CD8-positive, alpha-beta memory T cell (primary cell): Measurements from ENCODE around the gene PCYT1B. TPM values are rescaled to one million over a fixed set of nuclear protein-coding genes. Genes with fewer than 3 reads are reported as not detected.
"Not testable (repeated sequence)": the region's sequence is repeated elsewhere in the genome, so short reads cannot be mapped to it uniquely, and the experiment has no call there.

Experiments used
- CTCF ChIA-PET: fragments of 350-600 bp; sonication (Branson Sonifier 250); formaldehyde crosslinking; loops from one replicate; lab custom pipeline; 2021; ENCODE audit warnings: antibody characterized with exemption; lab: Charles Lee
- POLR2A ChIA-PET: fragments of 350-600 bp; sonication (Branson Sonifier 250); formaldehyde crosslinking; loops from one replicate; lab custom pipeline; 2021; ENCODE audit warnings: antibody characterized with exemption; lab: Charles Lee
- DNase-seq, 5 donors: peaks; one replicate each; pipeline versions ENCODE4 v3.0.0 to v3.0.0-alpha.2; 2020 to 2022; ENCODE audit warnings: mixed read lengths in 1 of 5
- H3K27ac ChIP-seq: one replicate; pipeline ENCODE4 v1.7.0; 2013; ENCODE audit warnings: low read depth, mild to moderate bottlenecking, low read length, moderate library complexity
- H3K27me3 ChIP-seq: 2 replicates; pipeline ENCODE4 v1.7.0; 2013; ENCODE audit warnings: low read length, mild to moderate bottlenecking; ENCODE audit not compliant: insufficient read depth, poor library complexity, severe bottlenecking
- H3K36me3 ChIP-seq: 2 replicates; pipeline ENCODE4 v1.7.0; 2013; ENCODE audit warnings: mild to moderate bottlenecking, low read length, moderate library complexity; ENCODE audit not compliant: insufficient read depth
- H3K4me1 ChIP-seq: 2 replicates; pipeline ENCODE4 v1.7.0; 2013; ENCODE audit warnings: mild to moderate bottlenecking, low read length, moderate library complexity; ENCODE audit not compliant: insufficient read depth
- H3K4me3 ChIP-seq: 2 replicates; pipeline ENCODE4 v1.7.0; 2013; ENCODE audit warnings: mild to moderate bottlenecking, low read length
- H3K9me3 ChIP-seq: 2 replicates; pipeline ENCODE4 v1.7.0; 2013; ENCODE audit warnings: mild to moderate bottlenecking, low read length
- H3K27ac Mint-ChIP-seq, 8 donors: one replicate each; pipeline ENCODE4 v1.8.0; 2020 to 2021; ENCODE audit warnings: mixed read lengths in 8 of 8, mild to moderate bottlenecking in 6 of 8, inconsistent platforms in 3 of 8, moderate library complexity in 3 of 8
- H3K27me3 Mint-ChIP-seq, 2 donors: one replicate each; pipeline ENCODE4 v1.8.0; 2020 to 2021; ENCODE audit warnings: mixed read lengths in 2 of 2, mild to moderate bottlenecking in 1 of 2, moderate library complexity in 1 of 2
- H3K36me3 Mint-ChIP-seq, 3 donors: one replicate each; pipeline ENCODE4 v1.8.0; 2020 to 2021; ENCODE audit warnings: mixed read lengths in 3 of 3, inconsistent platforms in 1 of 3, mild to moderate bottlenecking in 1 of 3
- H3K4me1 Mint-ChIP-seq, 3 donors: one replicate each; pipeline ENCODE4 v1.8.0; 2020 to 2021; ENCODE audit warnings: mixed read lengths in 3 of 3, inconsistent platforms in 1 of 3, mild to moderate bottlenecking in 1 of 3
- H3K4me3 Mint-ChIP-seq, 7 donors: one replicate each; pipeline ENCODE4 v1.8.0; 2020 to 2021; ENCODE audit warnings: mixed read lengths in 7 of 7, mild to moderate bottlenecking in 6 of 7, moderate library complexity in 4 of 7, inconsistent platforms in 2 of 7
- H3K9me3 Mint-ChIP-seq, 5 donors: one replicate each; pipeline ENCODE4 v1.8.0; 2020 to 2022; ENCODE audit warnings: mixed read lengths in 5 of 5, mild to moderate bottlenecking in 3 of 5, moderate library complexity in 2 of 5, inconsistent platforms in 1 of 5
- polyA plus RNA-seq: library from polyadenylated mRNA; unstranded; fragments of 300-500 nt; fragmentation: Illumina TruSeq; gene quantifications from one replicate; pipeline ENCODE4 v1.2.3, GENCODE V29; 2021
- total RNA-seq, 2 experiments: library from RNA; stranded (reverse); gene quantifications; one replicate each; pipeline ENCODE4 v1.2.3, GENCODE V29; 2021

PCYT1B gene
- total and polyA plus RNA-seq, 3 experiments from 2014 or later = not detected

DNA sequence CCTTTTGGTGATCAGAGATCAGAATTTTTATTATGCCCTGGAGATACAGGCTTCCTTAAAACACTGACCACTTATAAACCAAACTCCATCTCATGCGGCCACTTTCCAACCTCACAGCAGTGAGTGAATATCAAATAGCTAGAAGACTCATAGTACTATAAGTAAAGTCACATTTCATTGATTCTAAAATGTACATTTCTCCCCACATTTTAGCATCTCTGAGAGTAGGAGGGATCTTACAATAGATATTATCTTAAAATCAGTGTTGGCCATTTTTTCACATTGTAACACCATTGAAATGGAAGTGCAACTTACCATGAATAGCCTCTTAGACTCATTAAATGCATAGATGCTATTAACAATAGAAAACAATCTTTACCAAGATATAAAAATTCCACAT lies 17.4 kb downstream of the PCYT1B start:
- POLR2A ChIA-PET = no interaction called here
- Mint-ChIP-seq H3K4me1 (no peaks in the 10 kb centered on the region), H3K36me3 (no peaks in the 10 kb centered on the region), H3K4me3 (no peak overlapping the region), H3K27ac (no peak overlapping the region), H3K27me3 (peaks cover 4 to 10% of the 10 kb centered on the region in 2 donors), H3K9me3 (peaks cover 0 to 2% (median 0%) of the 10 kb centered on the region in 5 donors)
- Histone ChIP-seq H3K27ac (no peak overlapping the region), H3K27me3 (no peaks in the 10 kb centered on the region), H3K4me3 (no peak overlapping the region), H3K36me3 (no peaks in the 10 kb centered on the region), H3K9me3 (no peaks in the 10 kb centered on the region), H3K4me1 (no peaks in the 10 kb centered on the region)
- no peak for DNase-seq
- CTCF ChIA-PET = no interaction called here

DNA sequence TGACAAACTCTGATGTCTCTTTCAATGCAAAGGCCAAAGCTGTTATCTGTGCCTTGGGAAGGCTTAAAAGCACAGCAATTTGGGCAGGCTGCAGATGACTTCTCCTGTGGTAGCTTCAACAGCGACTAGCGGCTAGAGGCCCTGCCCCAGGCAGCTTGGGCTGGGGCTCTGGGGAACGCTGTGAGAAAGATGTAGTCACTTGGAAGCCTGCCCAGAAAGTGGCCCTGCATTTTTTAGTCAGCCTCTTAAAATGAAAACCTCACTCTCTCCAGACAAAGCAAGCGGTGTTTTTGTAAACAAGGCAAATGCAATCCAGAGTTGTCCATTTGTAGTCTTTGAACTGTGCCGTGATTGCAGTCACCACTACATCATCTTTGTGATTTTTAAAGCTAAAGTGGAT lies 27.5 kb downstream of the PCYT1B start:
- Mint-ChIP-seq H3K9me3 (no peaks in the 10 kb centered on the region), H3K27me3 (peaks cover 3 to 6% of the 10 kb centered on the region in 2 donors), H3K4me1 (no peaks in the 10 kb centered on the region), H3K4me3 (no peak overlapping the region), H3K36me3 (no peaks in the 10 kb centered on the region), H3K27ac (no peak overlapping the region)
- H3K27ac ChIP-seq = no peak overlapping the region
- DNase-seq = no peak
- H3K36me3 ChIP-seq = no peaks in the 10 kb centered on the region
- ChIA-PET POLR2A (no interaction called here), CTCF (no interaction called here)
- H3K4me3 ChIP-seq = no peak overlapping the region
- H3K4me1 ChIP-seq = no peaks in the 10 kb centered on the region
- no peaks in the 10 kb centered on the region for H3K9me3 ChIP-seq
- H3K27me3 ChIP-seq = no peaks in the 10 kb centered on the region

DNA sequence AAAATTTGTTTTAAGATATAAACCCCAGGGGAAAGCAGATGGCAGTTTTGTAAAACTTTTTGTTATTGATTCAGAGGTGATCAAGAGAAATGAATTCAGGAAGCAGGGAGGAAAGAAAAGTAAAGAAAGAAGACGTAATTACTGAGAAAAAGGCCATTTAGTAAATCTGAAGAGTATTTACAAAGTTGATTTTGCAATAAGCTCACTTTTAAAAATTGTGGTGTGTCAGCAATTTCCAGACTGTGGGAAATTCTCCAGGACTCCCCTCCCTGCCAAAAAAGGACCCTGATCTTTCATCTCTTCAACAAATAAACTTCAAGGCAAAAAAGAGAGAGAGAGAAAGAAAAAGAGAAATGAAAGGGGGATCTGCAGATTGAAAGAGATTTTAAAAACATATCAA lies 36.6 kb downstream of the PCYT1B start:
- H3K36me3 ChIP-seq = no peaks in the 10 kb centered on the region
- H3K27ac ChIP-seq = no peak overlapping the region
- Mint-ChIP-seq H3K4me1 (no peaks in the 10 kb centered on the region), H3K27me3 (peaks cover 0 to 19% of the 10 kb centered on the region in 2 donors), H3K4me3 (no peak overlapping the region), H3K27ac (no peak overlapping the region), H3K9me3 (peaks cover 0 to 5% (median 0%) of the 10 kb centered on the region in 5 donors), H3K36me3 (no peaks in the 10 kb centered on the region)
- DNase-seq = no peak
- ChIA-PET POLR2A (no interaction called here), CTCF (no interaction called here)
- H3K9me3 ChIP-seq = no peaks in the 10 kb centered on the region
- no peaks in the 10 kb centered on the region for H3K27me3 ChIP-seq
- no peak overlapping the region for H3K4me3 ChIP-seq
- no peaks in the 10 kb centered on the region for H3K4me1 ChIP-seq

DNA sequence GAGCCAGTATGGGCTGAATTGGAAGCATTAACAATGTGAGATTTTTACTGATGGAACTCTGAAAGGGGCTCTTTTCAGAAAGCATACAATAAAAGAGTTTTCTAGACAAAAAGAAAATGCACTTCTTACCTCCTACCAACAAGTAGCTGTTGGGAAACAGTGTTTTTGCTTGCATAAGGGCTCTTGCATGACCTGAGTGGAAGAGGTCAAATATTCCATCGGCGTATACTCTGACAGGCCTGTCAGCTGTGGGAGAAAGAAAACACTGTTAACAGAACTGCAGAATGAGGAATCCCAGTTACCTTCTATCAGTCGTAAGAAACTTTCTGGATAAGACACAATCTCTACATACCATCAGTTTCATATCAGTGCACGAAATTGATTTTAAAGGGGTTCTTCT lies 39.5 kb downstream of the PCYT1B start:
- H3K27ac Mint-ChIP-seq = no peak overlapping the region

DNA sequence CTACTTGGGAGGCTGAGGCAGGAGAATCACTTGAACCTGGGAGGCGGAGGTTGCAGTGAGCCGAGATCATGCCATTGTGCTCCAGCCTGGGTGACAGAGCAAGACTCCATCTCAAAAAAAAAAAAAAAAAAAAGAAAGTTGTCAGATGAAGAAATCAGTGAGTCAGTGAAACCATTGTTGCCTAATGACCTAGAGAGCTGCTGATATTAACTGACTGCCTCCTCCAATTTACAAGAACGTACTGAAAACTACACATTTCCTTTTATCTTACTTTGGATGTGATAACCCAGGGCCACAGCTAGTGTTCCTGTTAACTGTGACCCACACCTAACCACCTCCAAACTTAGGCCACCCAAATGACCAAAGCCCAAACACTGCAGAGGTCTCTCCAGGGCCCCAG lies 41.2 kb downstream of the PCYT1B start:
- POLR2A ChIA-PET, H3K9me3 ChIP-seq, H3K27ac Mint-ChIP-seq, H3K9me3 Mint-ChIP-seq, H3K36me3 Mint-ChIP-seq, DNase-seq, H3K27ac ChIP-seq, H3K4me3 Mint-ChIP-seq, H3K27me3 ChIP-seq, H3K4me1 ChIP-seq, CTCF ChIA-PET, H3K36me3 ChIP-seq, H3K4me3 ChIP-seq, H3K4me1 Mint-ChIP-seq: not testable (repeated sequence)
- H3K27me3 Mint-ChIP-seq = peaks cover 3 to 16% of the 10 kb centered on the region in 2 donors

More for the DNA sequence above, 39.5 kb downstream of the PCYT1B start:
- no peaks in the 10 kb centered on the region for H3K4me1 Mint-ChIP-seq
- H3K4me1 ChIP-seq = no peaks in the 10 kb centered on the region
- no peaks in the 10 kb centered on the region for H3K36me3 Mint-ChIP-seq
- peaks cover 0 to 5% (median 0%) of the 10 kb centered on the region in 5 donors for H3K9me3 Mint-ChIP-seq
- ChIA-PET POLR2A (no interaction called here), CTCF (no interaction called here)
- no peak overlapping the region for H3K27ac ChIP-seq
- no peaks in the 10 kb centered on the region for H3K27me3 ChIP-seq
- H3K36me3 ChIP-seq = no peaks in the 10 kb centered on the region
- no peak for DNase-seq
- no peak overlapping the region for H3K4me3 ChIP-seq
- H3K27me3 Mint-ChIP-seq = peaks cover 0 to 16% of the 10 kb centered on the region in 2 donors
- no peak overlapping the region for H3K4me3 Mint-ChIP-seq
- no peaks in the 10 kb centered on the region for H3K9me3 ChIP-seq

DNA sequence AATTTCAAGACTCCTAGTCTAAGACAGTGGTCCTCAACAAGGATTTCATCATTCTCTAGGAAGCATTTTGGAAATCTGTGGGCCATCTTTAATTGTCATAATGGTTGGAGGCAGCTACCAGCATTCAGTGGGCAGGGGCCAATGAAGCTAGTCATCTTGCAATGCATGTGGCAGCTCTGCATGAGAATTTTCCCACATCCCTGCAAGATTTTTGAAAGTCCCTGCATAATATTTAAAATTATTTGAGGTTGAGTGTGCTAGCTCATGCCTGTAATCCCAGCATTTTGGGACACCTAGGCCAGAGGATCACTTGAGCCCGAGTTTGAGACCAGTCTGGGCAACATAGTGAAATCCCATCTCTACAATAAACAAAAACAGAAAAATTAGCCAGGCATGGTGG lies 44.0 kb downstream of the PCYT1B start:
- POLR2A ChIA-PET = no interaction called here
- Mint-ChIP-seq H3K36me3 (no peaks in the 10 kb centered on the region), H3K27ac (no peak overlapping the region), H3K4me1 (no peaks in the 10 kb centered on the region), H3K27me3 (peaks cover 9 to 13% of the 10 kb centered on the region in 2 donors), H3K9me3 (no peaks in the 10 kb centered on the region), H3K4me3 (no peak overlapping the region)
- DNase-seq = no peak
- Histone ChIP-seq H3K4me3 (no peak overlapping the region), H3K36me3 (no peaks in the 10 kb centered on the region), H3K9me3 (no peaks in the 10 kb centered on the region), H3K27ac (no peak overlapping the region), H3K27me3 (no peaks in the 10 kb centered on the region), H3K4me1 (no peaks in the 10 kb centered on the region)
- CTCF ChIA-PET = no interaction called here

DNA sequence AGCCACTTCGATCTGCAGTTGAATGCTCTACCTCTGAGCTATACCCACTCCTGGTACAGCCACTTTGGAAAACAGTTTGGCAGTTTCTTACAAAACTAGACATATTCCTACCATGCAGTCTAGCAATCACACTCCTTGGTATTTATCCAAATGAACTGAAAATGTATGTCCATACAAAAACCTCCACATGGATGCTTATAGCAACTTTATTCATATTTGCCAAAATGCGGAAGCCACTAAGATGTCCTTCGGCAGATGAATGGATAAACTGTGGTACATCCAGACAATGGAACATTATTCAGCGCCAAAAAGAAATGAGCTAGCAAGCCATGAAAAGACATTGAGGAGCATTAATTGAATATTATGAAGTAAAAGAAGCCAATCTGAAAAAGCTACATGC lies 45.3 kb downstream of the PCYT1B start:
- POLR2A ChIA-PET = no interaction called here

DNA sequence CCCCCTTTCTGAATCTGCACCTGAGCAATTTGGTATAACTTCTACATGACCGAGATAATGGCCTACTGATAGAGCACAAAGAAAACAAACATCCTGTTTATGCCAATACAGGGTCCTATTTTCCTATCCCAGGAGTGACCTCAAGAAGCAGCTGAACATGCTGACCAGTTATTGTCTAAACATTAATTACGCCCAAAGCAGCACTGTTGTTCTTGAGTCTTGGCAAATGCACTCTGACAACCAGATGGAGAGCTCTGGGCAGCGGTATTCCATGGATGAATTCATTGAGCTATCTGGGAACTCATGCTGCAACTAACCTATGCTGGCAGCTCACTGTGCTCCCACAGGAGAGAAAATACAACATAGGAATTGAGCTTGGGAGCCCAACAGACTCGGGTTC lies 52.6 kb downstream of the PCYT1B start:
- POLR2A ChIA-PET = no interaction called here
- CTCF ChIA-PET = no interaction called here

More for the DNA sequence above, 45.3 kb downstream of the PCYT1B start:
- Mint-ChIP-seq H3K36me3 (no peaks in the 10 kb centered on the region), H3K27me3 (peaks cover 8 to 13% of the 10 kb centered on the region in 2 donors), H3K4me1 (no peaks in the 10 kb centered on the region), H3K4me3 (no peak overlapping the region), H3K27ac (no peak overlapping the region), H3K9me3 (no peaks in the 10 kb centered on the region)
- Histone ChIP-seq H3K4me1 (no peaks in the 10 kb centered on the region), H3K9me3 (no peaks in the 10 kb centered on the region), H3K4me3 (no peak overlapping the region), H3K36me3 (no peaks in the 10 kb centered on the region), H3K27me3 (no peaks in the 10 kb centered on the region), H3K27ac (no peak overlapping the region)
- CTCF ChIA-PET = no interaction called here
- DNase-seq = no peak

DNA sequence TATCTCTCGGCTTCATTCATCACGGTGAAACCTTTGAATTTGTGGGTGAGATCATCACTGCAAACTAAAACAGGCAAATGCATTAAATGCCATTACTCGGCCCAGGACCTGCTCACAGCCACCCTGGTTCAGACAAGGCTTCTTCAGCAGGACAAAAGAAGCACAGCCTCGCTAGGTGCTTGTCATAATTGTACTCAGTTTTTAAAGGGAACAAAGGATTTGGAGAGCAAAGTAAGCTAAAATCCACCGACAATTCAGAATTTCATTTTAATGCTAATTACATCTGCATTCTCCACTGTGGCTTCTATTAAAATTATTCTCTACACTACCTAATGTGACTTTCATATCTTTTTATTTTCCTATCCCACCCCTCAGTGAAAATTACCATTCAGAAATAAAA lies 57.0 kb downstream of the PCYT1B start:
- H3K36me3 ChIP-seq = no peaks in the 10 kb centered on the region
- no peaks in the 10 kb centered on the region for H3K4me1 ChIP-seq
- no peaks in the 10 kb centered on the region for H3K36me3 Mint-ChIP-seq
- no peak overlapping the region for H3K27ac Mint-ChIP-seq
- POLR2A ChIA-PET = no interaction called here
- CTCF ChIA-PET = no interaction called here
- H3K4me1 Mint-ChIP-seq = no peaks in the 10 kb centered on the region
- H3K9me3 Mint-ChIP-seq = no peaks in the 10 kb centered on the region
- no peak overlapping the region for H3K4me3 ChIP-seq
- H3K27me3 Mint-ChIP-seq = peaks cover 4% of the 10 kb centered on the region in 2 donors
- no peaks in the 10 kb centered on the region for H3K9me3 ChIP-seq
- no peak overlapping the region for H3K4me3 Mint-ChIP-seq
- H3K27me3 ChIP-seq = no peaks in the 10 kb centered on the region
- H3K27ac ChIP-seq = no peak overlapping the region
- no peak for DNase-seq

More for the DNA sequence above, 52.6 kb downstream of the PCYT1B start:
- Mint-ChIP-seq H3K36me3 (no peaks in the 10 kb centered on the region), H3K9me3 (no peaks in the 10 kb centered on the region), H3K27me3 (peaks cover 6 to 10% of the 10 kb centered on the region in 2 donors), H3K4me1 (no peaks in the 10 kb centered on the region), H3K4me3 (no peak overlapping the region), H3K27ac (no peak overlapping the region)
- Histone ChIP-seq H3K4me3 (no peak overlapping the region), H3K9me3 (no peaks in the 10 kb centered on the region), H3K27me3 (no peaks in the 10 kb centered on the region), H3K36me3 (no peaks in the 10 kb centered on the region), H3K27ac (no peak overlapping the region), H3K4me1 (no peaks in the 10 kb centered on the region)
- no peak for DNase-seq
